Neural cell (in vitro differentiated cells): Measurements from ENCODE around the gene BCL2L15. TPM values are rescaled to one million over a fixed set of nuclear protein-coding genes. Genes with fewer than 3 reads are reported as not detected.

Experiments
- H2AFZ ChIP-seq: fragments of 200-600, 300-800 bp; sonication (generic), shearing (Covaris generic); 2 replicates; pipeline ENCODE4 v1.6.0; 2014; ENCODE audit warnings: low read depth, mild to moderate bottlenecking, antibody characterized with exemption, low read length, moderate library complexity
- H3F3A ChIP-seq: fragments of 200-600 bp; shearing (Covaris generic); 2 replicates; pipeline ENCODE4 v1.6.1; 2016; ENCODE audit warnings: mild to moderate bottlenecking, moderate library complexity, mixed read lengths, antibody characterized with exemption, low read length; ENCODE audit not compliant: insufficient read depth, poor library complexity, severe bottlenecking
- H3K27ac ChIP-seq: fragments of 200-600, 300-800 bp; sonication (generic), shearing (Covaris generic); 2 replicates; pipeline ENCODE4 v1.5.1; 2014; ENCODE audit warnings: mild to moderate bottlenecking, low read length, moderate library complexity
- H3K27me3 ChIP-seq: fragments of 300-800, 200-600 bp; sonication (generic), shearing (Covaris generic); 2 replicates; pipeline ENCODE4 v1.6.0; 2014; ENCODE audit warnings: mild to moderate bottlenecking, low read depth, low read length, moderate library complexity; ENCODE audit not compliant: insufficient read depth
- H3K36me3 ChIP-seq: fragments of 300-800, 200-600 bp; sonication (generic), shearing (Covaris generic); 2 replicates; pipeline ENCODE4 v1.5.1; 2014; ENCODE audit warnings: mild to moderate bottlenecking, antibody characterized with exemption, low read length, moderate library complexity; ENCODE audit not compliant: insufficient read depth
- H3K4me2 ChIP-seq: fragments of 300-800, 200-600 bp; sonication (generic), shearing (Covaris generic); 2 replicates; pipeline ENCODE4 v1.6.0; 2014; ENCODE audit warnings: mild to moderate bottlenecking, low read length
- H3K4me3 ChIP-seq: fragments of 300-800, 200-600 bp; sonication (generic), shearing (Covaris generic); 2 replicates; pipeline ENCODE4 v1.5.1; 2014; ENCODE audit warnings: mild to moderate bottlenecking, low read length, moderate library complexity
- H3K79me2 ChIP-seq: fragments of 200-600 bp; shearing (Covaris generic); replicated peaks from 2 replicates; pipeline ENCODE4 v1.6.0; 2014; ENCODE audit warnings: mild to moderate bottlenecking, low read length, moderate library complexity; ENCODE audit not compliant: insufficient read depth
- H3K9ac ChIP-seq: fragments of 300-800, 200-600 bp; sonication (generic), shearing (Covaris generic); 2 replicates; pipeline ENCODE4 v1.6.1; 2016; ENCODE audit warnings: mild to moderate bottlenecking, low read length, mixed read lengths
- H3K9me2 ChIP-seq: fragments of 200-600 bp; shearing (Covaris generic); 2 replicates; pipeline ENCODE4 v1.6.1; 2016; ENCODE audit warnings: mild to moderate bottlenecking, low read length, mixed read lengths; ENCODE audit not compliant: insufficient read depth
- H3K9me3 ChIP-seq: fragments of 200-600, 300-800 bp; sonication (generic), shearing (Covaris generic); 2 replicates; pipeline ENCODE4 v1.6.1; 2016; ENCODE audit warnings: mild to moderate bottlenecking, mixed run types, low read length, moderate library complexity, mixed read lengths
- H4K20me1 ChIP-seq: fragments of 200-600 bp; shearing (Covaris generic); 2 replicates; pipeline ENCODE4 v1.6.1; 2016; ENCODE audit warnings: mild to moderate bottlenecking, mixed run types; ENCODE audit not compliant: insufficient read depth
- CTCF ChIP-seq: fragments of 450-650 bp; IDR thresholded peaks from 2 replicates; pipeline ENCODE4 v1.5.1; 2014; ENCODE audit warnings: antibody characterized with exemption, mild to moderate bottlenecking, moderate library complexity; ENCODE audit not compliant: poor library complexity, severe bottlenecking
- EP300 ChIP-seq: fragments of 450-650 bp; conservative IDR thresholded peaks from 2 replicates; pipeline ENCODE4 v1.6.1; 2014; ENCODE audit warnings: antibody characterized with exemption, mild to moderate bottlenecking, moderate library complexity; ENCODE audit not compliant: poor library complexity, severe bottlenecking
- EZH2 ChIP-seq: fragments of 200-600, 300-800 bp; shearing (Covaris generic), sonication (generic); IDR thresholded peaks from 2 replicates; pipeline ENCODE4 v1.6.1; 2014; ENCODE audit warnings: antibody characterized with exemption, low read length, borderline replicate concordance, mild to moderate bottlenecking; ENCODE audit not compliant: insufficient read depth, poor library complexity, severe bottlenecking
- MXI1 ChIP-seq: fragments of 450-650 bp; conservative IDR thresholded peaks from 2 replicates; pipeline ENCODE4 v1.6.1; 2014; ENCODE audit warnings: antibody characterized with exemption, mild to moderate bottlenecking; ENCODE audit not compliant: poor library complexity, severe bottlenecking
- POLR2AphosphoS5 ChIP-seq: IDR thresholded peaks from 2 replicates; pipeline ENCODE4 v1.6.1; 2012
- RAD21 ChIP-seq: fragments of 450-650 bp; conservative IDR thresholded peaks from 2 replicates; pipeline ENCODE4 v1.6.1; 2014; ENCODE audit warnings: antibody characterized with exemption, mild to moderate bottlenecking, moderate library complexity
- REST ChIP-seq: IDR thresholded peaks from 2 replicates; pipeline ENCODE4 v1.6.1; 2012; ENCODE audit warnings: borderline replicate concordance
- SMC3 ChIP-seq: fragments of 450-650 bp; conservative IDR thresholded peaks from 2 replicates; pipeline ENCODE4 v1.6.1; 2014; ENCODE audit warnings: antibody characterized with exemption, mild to moderate bottlenecking, moderate library complexity; ENCODE audit not compliant: poor library complexity
- TAF1 ChIP-seq: IDR thresholded peaks from 2 replicates; pipeline ENCODE4 v1.6.1; 2012; ENCODE audit warnings: low read depth
- polyA plus RNA-seq: library from polyadenylated mRNA; depleted of rRNA; stranded (reverse); fragments of >200 nt; gene quantifications from 2 replicates; pipeline ENCODE4 v1.2.3, GENCODE V29; 2014

Gene BCL2L15
- polyA plus RNA-seq, 1 donor from 2014 or later, result 4.7 TPM

DNA sequence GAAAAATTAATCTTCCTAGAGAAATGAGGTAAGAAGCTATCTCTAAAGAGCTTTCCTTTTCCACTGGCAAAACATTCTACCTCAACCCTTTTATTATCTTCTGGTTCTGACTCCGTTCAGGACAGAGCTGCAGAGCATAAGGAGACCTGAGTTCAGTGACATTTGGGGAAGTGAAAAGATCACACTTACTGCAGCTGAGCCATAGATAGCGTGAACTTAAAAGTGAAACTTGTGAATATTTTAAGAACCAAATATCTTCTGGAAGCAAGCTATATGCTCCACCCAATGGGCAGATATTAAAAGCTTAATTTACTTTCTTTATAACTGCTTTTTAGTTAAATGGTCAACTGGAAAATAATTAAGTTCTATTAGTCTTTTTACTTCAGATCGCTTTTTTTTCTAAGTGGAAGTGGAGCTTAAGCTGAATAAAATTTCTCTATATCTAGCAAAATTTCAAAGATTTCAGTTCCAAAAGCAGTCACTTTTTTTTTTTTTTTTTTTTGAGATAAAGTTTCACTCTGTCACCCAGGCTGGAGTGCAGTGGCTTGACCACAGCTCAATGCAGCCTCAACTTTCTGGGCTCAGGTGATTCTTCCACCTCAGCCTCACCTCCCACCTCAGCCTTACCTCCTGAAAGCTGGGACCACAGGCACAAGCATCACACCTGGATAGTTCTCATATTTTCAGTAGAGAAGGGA lies 27.8 kb downstream of the BCL2L15 start:
- no peak overlapping the region for H3K4me2 ChIP-seq
- H3K27me3 ChIP-seq, result no peaks in the 10 kb centered on the region
- H4K20me1 ChIP-seq, result no peaks in the 10 kb centered on the region
- TF ChIP-seq POLR2AphosphoS5 (no peak), TAF1 (no peak), REST (no peak), SMC3 (no peak), EP300 (no peak), RAD21 (no peak), MXI1 (no peak), CTCF (no peak), EZH2 (no peak)
- H3K9me3 ChIP-seq, result no peaks in the 10 kb centered on the region
- no peak overlapping the region for H3K9ac ChIP-seq
- H3K79me2 ChIP-seq, result no peaks in the 10 kb centered on the region
- no peaks in the 10 kb centered on the region for H3K36me3 ChIP-seq
- H2AFZ ChIP-seq, result no peak overlapping the region
- H3K9me2 ChIP-seq, result no peaks in the 10 kb centered on the region
- H3K27ac ChIP-seq, result no peak overlapping the region
- H3F3A ChIP-seq, result no peaks in the 10 kb centered on the region
- no peak overlapping the region for H3K4me3 ChIP-seq

GRCh38 chr1:113858982-113859381 lies 28.4 kb downstream of the BCL2L15 start:
- no peaks in the 10 kb centered on the region for H3K9me3 ChIP-seq
- no peaks in the 10 kb centered on the region for H3K9me2 ChIP-seq
- H3K36me3 ChIP-seq, result no peaks in the 10 kb centered on the region
- no peak overlapping the region for H3K9ac ChIP-seq
- H3K4me2 ChIP-seq, result no peak overlapping the region
- no peaks in the 10 kb centered on the region for H3K79me2 ChIP-seq
- no peaks in the 10 kb centered on the region for H4K20me1 ChIP-seq
- no peaks in the 10 kb centered on the region for H3K27me3 ChIP-seq
- TF ChIP-seq MXI1, result no peak
- TF ChIP-seq EP300, result no peak
- TF ChIP-seq SMC3, result no peak
- TF ChIP-seq REST, result no peak
- no peak for TF ChIP-seq POLR2AphosphoS5
- no peak for TF ChIP-seq RAD21
- TF ChIP-seq EZH2, result no peak
- TF ChIP-seq TAF1, result no peak
- no peak for TF ChIP-seq CTCF
- H3K4me3 ChIP-seq, result no peak overlapping the region
- H3F3A ChIP-seq, result no peaks in the 10 kb centered on the region
- H2AFZ ChIP-seq, result no peak overlapping the region
- H3K27ac ChIP-seq, result no peak overlapping the region
